ENCODE measurements around the gene PCDHB9.
"Not testable (repeated sequence)": the region's sequence is repeated elsewhere in the genome, so short reads cannot be mapped to it uniquely, and the experiment has no call there.

Gene PCDHB9

DNA sequence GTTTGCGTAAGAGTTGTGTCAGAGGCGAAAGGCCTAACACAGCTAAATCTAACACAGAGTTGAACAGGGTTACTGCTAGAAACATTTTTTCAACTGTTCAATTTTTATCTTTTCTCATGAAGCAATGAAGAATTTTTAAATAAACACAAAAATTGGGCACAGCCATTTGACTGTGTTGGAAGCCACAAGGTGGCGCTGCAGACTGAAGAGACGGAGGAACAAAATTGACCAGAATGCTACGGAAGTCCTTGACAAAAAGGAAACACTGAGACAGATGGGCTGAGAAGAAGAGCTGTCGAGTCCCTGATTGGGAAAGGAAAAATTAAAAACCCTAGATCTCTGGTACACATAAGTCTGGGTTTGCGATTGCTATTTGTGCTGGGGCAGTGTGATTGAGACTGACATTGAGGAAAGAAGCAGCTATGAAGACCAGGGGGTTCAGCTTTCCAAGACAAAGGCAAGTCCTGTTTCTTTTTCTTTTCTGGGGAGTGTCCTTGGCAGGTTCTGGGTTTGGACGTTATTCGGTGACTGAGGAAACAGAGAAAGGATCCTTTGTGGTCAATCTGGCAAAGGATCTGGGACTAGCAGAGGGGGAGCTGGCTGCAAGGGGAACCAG is at the start of gene PCDHB9:
PCDHB9 (plus strand) TSS at position 265 of the 616 bp plus-strand sequence; CDS start at position 423, 158 bp downstream.
- H3K4me1 Mint-ChIP-seq (ENCODE audit: low read depth) = no peaks in the 10 kb centered on the region
- no peaks in the 10 kb centered on the region for H3K36me3 Mint-ChIP-seq (ENCODE audit: low read depth)
- no peak within 1 kb of the TSS for H3K27ac Mint-ChIP-seq
- peaks cover 49% of the 10 kb centered on the region for H3K27me3 Mint-ChIP-seq
- no peak within 1 kb of the TSS for H3K4me3 Mint-ChIP-seq
- peaks cover 66% of the 10 kb centered on the region for H3K9me3 Mint-ChIP-seq
- intact Hi-C loops (cut with micrococcal nuclease) = no loop called here

DNA sequence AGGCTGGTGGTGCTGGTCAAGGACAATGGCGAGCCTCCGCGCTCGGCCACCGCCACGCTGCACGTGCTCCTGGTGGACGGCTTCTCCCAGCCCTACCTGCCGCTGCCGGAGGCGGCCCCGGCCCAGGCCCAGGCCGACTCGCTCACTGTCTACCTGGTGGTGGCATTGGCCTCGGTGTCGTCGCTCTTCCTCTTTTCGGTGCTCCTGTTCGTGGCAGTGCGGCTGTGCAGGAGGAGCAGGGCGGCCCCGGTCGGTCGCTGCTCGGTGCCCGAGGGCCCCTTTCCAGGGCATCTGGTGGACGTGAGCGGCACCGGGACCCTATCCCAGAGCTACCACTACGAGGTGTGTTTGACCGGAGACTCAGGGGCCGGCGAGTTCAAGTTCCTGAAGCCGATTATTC is 49.6 kb upstream of the PCDHB9 start:
- H3K4me1 Mint-ChIP-seq (ENCODE audit: low read depth); H3K36me3 Mint-ChIP-seq (ENCODE audit: low read depth); intact Hi-C loops (cut with micrococcal nuclease); H3K4me3 Mint-ChIP-seq; H3K27ac Mint-ChIP-seq: not testable (repeated sequence)
- Mint-ChIP-seq H3K9me3 (peaks cover 50% of the 10 kb centered on the region), H3K27me3 (peaks cover 16% of the 10 kb centered on the region)

DNA sequence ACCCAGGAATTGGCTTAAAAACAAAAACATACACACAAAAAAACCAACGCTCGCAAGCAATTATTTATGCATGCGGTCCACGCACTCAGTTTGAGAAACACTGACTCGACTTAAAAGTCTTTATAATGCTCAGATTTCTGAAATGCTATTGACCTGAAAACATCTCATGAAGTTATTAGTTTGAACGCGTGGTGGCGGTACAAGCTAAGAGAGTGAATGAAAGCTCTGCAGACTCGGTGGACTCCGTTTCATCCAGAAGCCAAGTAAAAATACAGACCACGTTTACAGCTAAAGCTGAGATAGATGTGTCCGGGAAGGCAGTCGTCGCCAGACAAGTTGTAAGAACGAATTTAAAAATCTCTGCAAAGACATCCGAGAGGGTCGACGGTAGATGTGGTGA is 37.1 kb upstream of the PCDHB9 start, which contains the start of gene PCDHB6:
PCDHB6 (plus strand) TSS at position 246 of the 400 bp plus-strand sequence. CDS start 201 bp downstream, outside the sequence.
- H3K27me3 Mint-ChIP-seq = peaks cover 26% of the 10 kb centered on the region

DNA sequence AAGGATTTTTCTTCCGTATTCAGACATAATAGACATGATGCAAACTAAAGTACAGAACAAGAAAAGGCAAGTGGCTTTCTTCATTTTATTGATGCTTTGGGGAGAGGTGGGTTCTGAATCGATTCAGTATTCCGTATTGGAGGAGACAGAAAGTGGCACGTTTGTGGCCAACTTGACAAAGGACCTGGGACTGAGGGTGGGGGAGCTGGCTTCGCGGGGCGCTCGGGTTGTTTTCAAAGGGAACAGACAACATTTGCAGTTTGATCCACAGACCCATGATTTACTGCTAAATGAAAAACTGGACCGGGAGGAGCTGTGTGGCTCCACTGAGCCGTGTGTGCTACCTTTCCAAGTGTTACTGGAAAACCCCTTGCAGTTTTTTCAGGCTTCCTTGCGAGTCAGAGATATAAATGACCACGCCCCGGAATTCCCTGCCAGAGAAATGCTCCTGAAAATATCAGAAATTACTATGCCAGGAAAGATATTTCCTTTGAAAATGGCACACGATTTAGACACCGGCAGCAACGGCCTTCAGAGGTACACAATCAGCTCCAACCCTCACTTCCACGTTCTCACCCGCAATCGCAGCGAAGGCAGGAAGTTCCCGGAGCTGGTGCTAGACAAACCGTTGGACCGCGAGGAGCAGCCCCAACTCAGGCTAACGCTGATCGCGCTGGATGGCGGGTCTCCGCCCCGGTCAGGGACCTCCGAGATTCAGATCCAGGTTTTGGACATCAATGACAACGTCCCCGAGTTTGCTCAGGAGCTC is 36.6 kb upstream of the PCDHB9 start:
- peaks cover 26% of the 10 kb centered on the region for H3K27me3 Mint-ChIP-seq
- intact Hi-C loops (cut with micrococcal nuclease) = no loop called here
- peaks cover 49% of the 10 kb centered on the region for H3K9me3 Mint-ChIP-seq
- H3K27ac Mint-ChIP-seq = no peak overlapping the region
- H3K36me3 Mint-ChIP-seq (ENCODE audit: low read depth) = no peaks in the 10 kb centered on the region
- no peaks in the 10 kb centered on the region for H3K4me1 Mint-ChIP-seq (ENCODE audit: low read depth)
- no peak overlapping the region for H3K4me3 Mint-ChIP-seq

More for the DNA sequence above, 37.1 kb upstream of the PCDHB9 start, which contains the start of gene PCDHB6:
- Mint-ChIP-seq H3K27ac (no peak within 1 kb of the TSS), H3K36me3 (ENCODE audit: low read depth) (no peaks in the 10 kb centered on the region), H3K9me3 (peaks cover 52% of the 10 kb centered on the region), H3K4me1 (ENCODE audit: low read depth) (no peaks in the 10 kb centered on the region), H3K4me3 (no peak within 1 kb of the TSS)
- intact Hi-C loops (cut with micrococcal nuclease) = no loop called here

DNA sequence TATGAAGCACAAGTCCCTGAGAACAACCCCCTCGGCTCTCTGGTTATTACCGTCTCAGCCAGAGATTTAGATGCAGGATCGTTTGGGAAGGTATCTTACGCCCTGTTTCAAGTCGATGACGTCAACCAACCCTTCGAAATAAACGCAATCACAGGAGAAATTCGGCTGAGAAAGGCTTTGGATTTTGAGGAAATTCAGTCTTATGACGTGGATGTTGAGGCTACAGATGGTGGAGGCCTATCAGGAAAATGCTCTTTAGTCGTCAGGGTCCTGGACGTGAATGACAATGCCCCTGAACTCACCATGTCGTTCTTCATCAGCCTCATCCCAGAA is 36.0 kb upstream of the PCDHB9 start:
- H3K27me3 Mint-ChIP-seq = peaks cover 29% of the 10 kb centered on the region
- H3K4me1 Mint-ChIP-seq (ENCODE audit: low read depth) = no peaks in the 10 kb centered on the region
- no peaks in the 10 kb centered on the region for H3K36me3 Mint-ChIP-seq (ENCODE audit: low read depth)
- intact Hi-C loops (cut with micrococcal nuclease) = no loop called here
- H3K4me3 Mint-ChIP-seq = no peak overlapping the region
- no peak overlapping the region for H3K27ac Mint-ChIP-seq
- H3K9me3 Mint-ChIP-seq = peaks cover 54% of the 10 kb centered on the region

DNA sequence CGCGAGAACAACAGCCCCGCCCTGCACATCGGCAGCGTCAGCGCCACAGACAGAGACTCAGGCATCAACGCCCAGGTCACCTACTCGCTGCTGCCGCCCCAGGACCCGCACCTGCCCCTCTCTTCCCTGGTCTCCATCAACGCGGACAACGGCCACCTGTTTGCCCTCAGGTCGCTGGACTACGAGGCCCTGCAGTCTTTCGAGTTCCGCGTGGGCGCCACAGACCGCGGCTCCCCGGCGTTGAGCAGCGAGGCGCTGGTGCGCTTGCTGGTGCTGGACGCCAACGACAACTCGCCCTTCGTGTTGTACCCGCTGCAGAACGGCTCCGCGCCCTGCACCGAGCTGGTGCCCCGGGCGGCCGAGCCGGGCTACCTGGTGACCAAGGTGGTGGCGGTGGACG is 35.3 kb upstream of the PCDHB9 start:
- Mint-ChIP-seq H3K9me3 (peaks cover 61% of the 10 kb centered on the region), H3K27me3 (peaks cover 33% of the 10 kb centered on the region)
- H3K4me3 Mint-ChIP-seq; H3K27ac Mint-ChIP-seq; H3K4me1 Mint-ChIP-seq (ENCODE audit: low read depth); intact Hi-C loops (cut with micrococcal nuclease); H3K36me3 Mint-ChIP-seq (ENCODE audit: low read depth): not testable (repeated sequence)

DNA sequence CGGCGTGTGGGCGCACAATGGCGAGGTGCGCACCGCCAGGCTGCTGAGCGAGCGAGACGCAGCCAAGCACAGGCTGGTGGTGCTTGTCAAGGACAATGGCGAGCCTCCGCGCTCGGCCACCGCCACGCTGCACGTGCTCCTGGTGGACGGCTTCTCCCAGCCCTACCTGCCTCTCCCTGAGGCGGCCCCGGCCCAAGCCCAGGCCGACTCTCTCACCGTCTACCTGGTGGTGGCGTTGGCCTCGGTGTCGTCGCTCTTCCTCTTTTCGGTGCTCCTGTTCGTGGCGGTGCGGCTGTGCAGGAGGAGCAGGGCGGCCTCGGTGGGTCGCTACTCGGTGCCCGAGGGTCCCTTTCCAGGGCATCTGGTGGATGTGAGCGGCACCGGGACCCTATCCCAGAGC is 34.9 kb upstream of the PCDHB9 start:
- H3K36me3 Mint-ChIP-seq (ENCODE audit: low read depth); intact Hi-C loops (cut with micrococcal nuclease); H3K27ac Mint-ChIP-seq; H3K4me1 Mint-ChIP-seq (ENCODE audit: low read depth); H3K4me3 Mint-ChIP-seq: not testable (repeated sequence)
- Mint-ChIP-seq H3K9me3 (peaks cover 66% of the 10 kb centered on the region), H3K27me3 (peaks cover 38% of the 10 kb centered on the region)

DNA sequence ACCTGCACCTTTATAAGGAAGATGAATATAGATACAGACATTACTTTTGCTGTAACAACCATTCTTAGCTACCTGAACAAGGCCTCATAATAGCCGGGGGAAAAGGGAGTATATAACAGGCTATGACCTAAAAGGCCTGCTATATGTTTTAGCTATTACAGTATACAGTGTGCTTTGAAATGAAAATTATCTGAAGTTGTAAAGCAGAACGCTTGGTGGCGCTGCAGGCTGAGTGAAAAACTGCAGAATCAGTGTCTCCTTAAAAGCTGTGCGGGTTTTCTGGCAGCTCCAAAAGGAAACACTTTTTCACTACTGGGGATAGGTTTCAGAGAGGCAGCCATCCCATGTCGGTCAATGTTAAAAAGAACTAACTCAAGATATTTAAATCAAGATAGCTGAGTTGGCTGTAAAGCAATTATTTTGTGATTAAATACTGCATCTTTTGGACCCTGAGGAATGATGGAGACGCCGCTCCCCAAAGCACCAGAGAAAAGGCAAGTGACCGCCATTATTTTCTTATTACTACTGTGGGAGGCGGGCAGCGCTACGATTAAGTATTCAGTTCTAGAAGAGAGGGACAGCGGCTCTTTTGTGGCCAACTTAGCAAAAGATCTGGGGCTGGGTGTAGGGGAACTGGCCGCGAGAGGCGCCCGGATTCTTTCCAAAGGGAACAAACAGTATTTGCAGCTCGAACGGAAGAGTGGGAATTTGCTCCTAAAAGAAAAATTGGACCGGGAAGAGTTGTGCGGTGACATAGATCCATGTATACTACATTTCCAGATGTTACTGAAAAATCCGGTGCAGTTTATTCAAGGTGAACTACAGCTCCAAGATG is 31.2 kb upstream of the PCDHB9 start:
- Mint-ChIP-seq H3K27ac (no peak overlapping the region), H3K9me3 (peaks cover 65% of the 10 kb centered on the region), H3K36me3 (ENCODE audit: low read depth) (no peaks in the 10 kb centered on the region), H3K4me1 (ENCODE audit: low read depth) (no peaks in the 10 kb centered on the region), H3K27me3 (peaks cover 40% of the 10 kb centered on the region), H3K4me3 (no peak overlapping the region)
- intact Hi-C loops (cut with micrococcal nuclease) = no loop called here

DNA sequence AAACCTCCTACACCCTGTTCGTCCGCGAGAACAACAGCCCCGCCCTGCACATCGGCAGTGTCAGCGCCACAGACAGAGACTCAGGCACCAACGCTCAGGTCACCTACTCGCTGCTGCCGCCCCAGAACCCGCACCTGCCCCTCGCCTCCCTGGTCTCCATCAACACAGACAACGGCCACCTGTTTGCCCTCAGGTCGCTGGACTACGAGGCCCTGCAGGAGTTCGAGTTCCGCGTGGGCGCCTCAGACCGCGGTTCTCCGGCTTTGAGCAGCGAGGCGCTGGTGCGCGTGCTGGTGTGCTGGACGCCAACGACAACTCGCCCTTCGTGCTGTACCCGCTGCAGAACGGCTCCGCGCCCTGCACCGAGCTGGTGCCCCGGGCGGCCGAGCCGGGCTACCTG is 29.6 kb upstream of the PCDHB9 start:
- H3K36me3 Mint-ChIP-seq (ENCODE audit: low read depth); H3K4me3 Mint-ChIP-seq; H3K27ac Mint-ChIP-seq; H3K4me1 Mint-ChIP-seq (ENCODE audit: low read depth); intact Hi-C loops (cut with micrococcal nuclease): not testable (repeated sequence)
- Mint-ChIP-seq H3K27me3 (peaks cover 26% of the 10 kb centered on the region), H3K9me3 (peaks cover 49% of the 10 kb centered on the region)

DNA sequence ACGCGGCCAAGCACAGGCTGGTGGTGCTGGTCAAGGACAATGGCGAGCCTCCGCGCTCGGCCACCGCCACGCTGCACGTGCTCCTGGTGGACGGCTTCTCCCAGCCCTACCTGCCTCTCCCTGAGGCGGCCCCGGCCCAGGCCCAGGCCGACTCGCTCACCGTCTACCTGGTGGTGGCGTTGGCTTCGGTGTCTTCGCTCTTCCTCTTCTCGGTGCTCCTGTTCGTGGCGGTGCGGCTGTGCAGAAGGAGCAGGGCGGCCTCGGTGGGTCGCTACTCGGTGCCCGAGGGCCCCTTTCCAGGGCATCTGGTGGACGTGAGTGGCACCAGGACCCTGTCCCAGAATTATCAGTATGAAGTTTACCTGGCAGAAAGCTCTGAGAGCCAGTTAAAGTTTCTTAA is 29.1 kb upstream of the PCDHB9 start:
- H3K36me3 Mint-ChIP-seq (ENCODE audit: low read depth); H3K4me1 Mint-ChIP-seq (ENCODE audit: low read depth); intact Hi-C loops (cut with micrococcal nuclease); H3K4me3 Mint-ChIP-seq; H3K27ac Mint-ChIP-seq: not testable (repeated sequence)
- Mint-ChIP-seq H3K9me3 (peaks cover 48% of the 10 kb centered on the region), H3K27me3 (peaks cover 25% of the 10 kb centered on the region)

DNA sequence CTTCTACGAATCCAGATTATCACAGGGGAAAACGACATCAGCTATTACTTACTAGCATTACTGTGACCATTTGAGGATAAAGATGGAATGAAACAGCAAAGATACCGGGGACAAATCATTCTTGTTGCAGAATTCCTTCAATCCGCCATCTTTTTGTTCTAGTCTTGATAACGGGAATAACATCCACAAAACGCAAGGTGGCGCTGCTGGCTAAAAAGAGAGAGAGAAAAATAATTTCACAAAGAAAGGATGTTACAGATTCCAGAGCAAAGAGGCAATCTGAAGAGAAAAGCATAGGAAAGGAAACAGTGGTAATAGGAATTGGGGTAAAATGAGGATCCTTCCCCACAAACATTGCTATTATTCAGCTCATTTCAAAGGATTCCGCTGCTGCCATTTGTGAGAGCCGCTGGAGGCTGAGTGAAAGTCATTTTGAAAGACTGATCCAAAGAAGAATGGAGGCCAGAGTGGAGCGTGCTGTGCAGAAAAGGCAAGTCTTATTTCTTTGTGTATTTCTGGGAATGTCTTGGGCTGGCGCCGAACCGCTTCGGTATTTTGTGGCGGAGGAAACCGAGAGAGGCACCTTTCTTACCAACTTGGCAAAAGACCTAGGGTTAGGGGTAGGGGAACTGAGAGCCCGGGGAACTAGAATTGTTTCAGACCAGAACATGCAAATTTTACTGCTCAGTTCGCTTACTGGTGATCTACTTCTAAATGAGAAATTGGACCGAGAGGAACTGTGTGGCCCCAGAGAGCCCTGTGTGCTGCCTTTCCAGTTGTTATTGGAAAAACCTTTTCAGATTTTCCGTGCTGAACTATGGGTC is 14.4 kb upstream of the PCDHB9 start, which contains the start of gene PCDHB7:
PCDHB7 (plus strand) TSS at position 264 of the 824 bp plus-strand sequence; CDS start at position 456, 192 bp downstream.
- Mint-ChIP-seq H3K9me3 (peaks cover 47% of the 10 kb centered on the region), H3K27ac (no peak within 1 kb of the TSS), H3K4me1 (ENCODE audit: low read depth) (no peaks in the 10 kb centered on the region), H3K27me3 (peaks cover 4% of the 10 kb centered on the region), H3K4me3 (no peak within 1 kb of the TSS), H3K36me3 (ENCODE audit: low read depth) (no peaks in the 10 kb centered on the region)
- intact Hi-C loops (cut with micrococcal nuclease) = no loop called here

DNA sequence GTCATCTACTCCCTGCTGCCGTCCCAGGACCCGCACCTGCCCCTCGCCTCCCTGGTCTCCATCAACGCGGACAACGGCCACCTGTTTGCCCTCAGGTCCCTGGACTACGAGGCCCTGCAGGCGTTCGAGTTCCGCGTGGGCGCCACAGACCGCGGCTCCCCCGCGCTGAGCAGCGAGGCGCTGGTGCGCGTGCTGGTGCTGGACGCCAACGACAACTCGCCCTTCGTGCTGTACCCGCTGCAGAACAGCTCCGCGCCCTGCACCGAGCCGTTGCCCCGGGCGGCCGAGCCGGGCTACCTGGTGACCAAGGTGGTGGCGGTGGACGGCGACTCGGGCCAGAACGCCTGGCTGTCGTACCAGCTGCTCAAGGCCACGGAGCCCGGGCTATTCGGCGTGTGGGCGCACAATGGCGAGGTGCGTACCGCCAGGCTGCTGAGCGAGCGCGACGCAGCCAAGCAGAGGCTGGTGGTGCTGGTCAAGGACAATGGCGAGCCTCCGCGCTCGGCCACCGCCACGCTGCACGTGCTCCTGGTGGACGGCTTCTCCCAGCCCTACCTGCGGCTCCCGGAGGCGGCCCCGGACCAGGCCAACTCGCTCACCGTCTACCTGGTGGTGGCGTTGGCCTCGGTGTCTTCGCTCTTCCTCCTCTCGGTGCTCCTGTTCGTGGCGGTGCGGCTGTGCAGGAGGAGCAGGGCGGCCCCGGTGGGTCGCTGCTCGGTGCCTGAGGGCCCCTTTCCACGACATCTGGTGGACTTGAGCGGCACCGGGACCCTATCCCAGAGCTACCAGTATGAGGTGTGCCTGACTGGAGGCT is 12.5 kb upstream of the PCDHB9 start:
- H3K27me3 Mint-ChIP-seq; intact Hi-C loops (cut with micrococcal nuclease); H3K4me1 Mint-ChIP-seq (ENCODE audit: low read depth); H3K36me3 Mint-ChIP-seq (ENCODE audit: low read depth); H3K27ac Mint-ChIP-seq; H3K4me3 Mint-ChIP-seq: not testable (repeated sequence)
- H3K9me3 Mint-ChIP-seq = peaks cover 30% of the 10 kb centered on the region

DNA sequence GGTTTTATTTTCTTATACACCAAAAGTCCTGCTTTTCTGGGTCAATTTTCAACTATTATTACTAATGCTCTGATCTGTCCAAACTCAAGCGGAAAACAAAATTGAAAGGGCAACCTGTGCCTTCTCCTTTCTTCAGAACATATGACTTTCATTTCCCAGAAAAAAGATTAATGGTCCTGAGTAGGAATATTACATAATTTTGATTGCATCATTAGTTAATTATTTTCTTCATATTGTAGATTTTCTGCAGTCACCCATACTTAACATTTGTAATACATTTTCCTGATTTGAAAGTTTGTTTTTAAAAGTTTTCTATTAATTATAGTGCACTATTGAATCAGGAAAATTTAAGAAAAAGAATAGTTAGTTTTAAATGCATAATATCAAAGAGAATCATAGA is 11.0 kb upstream of the PCDHB9 start:
- Mint-ChIP-seq H3K27me3 (peaks cover 7% of the 10 kb centered on the region), H3K4me1 (ENCODE audit: low read depth) (no peaks in the 10 kb centered on the region), H3K36me3 (ENCODE audit: low read depth) (no peaks in the 10 kb centered on the region), H3K27ac (no peak overlapping the region), H3K4me3 (no peak overlapping the region), H3K9me3 (peaks cover 28% of the 10 kb centered on the region)
- intact Hi-C loops (cut with micrococcal nuclease) = no loop called here

Data from dendritic cell treated with granulocyte-macrophage colony-stimulating factor and Interleukin-4, amounts not matched to agents 40 ng/mL and 50 ng/mL, for 4 days (primary cell).